Upper lobe of left lung (tissue), 4 donors: ENCODE measurements around the gene IQCM.
"Not testable (repeated sequence)": the region's sequence is repeated elsewhere in the genome, so short reads cannot be mapped to it uniquely, and the experiment has no call there.

Source experiments
- EP300 ChIP-seq, 4 donors: sonication (generic); formaldehyde crosslinking; IDR thresholded peaks; one replicate each; pipeline ENCODE4 v1.5.1; 2017; ENCODE audit warnings: antibody characterized with exemption in 4 of 4, control low read depth in 2 of 4
- POLR2AphosphoS5 ChIP-seq, 2 donors: sonication (generic); formaldehyde crosslinking; IDR thresholded peaks; one replicate each; pipeline ENCODE4 v1.5.1; 2017; ENCODE audit warnings: antibody characterized with exemption in 2 of 2
- TF ChIP-seq, protein P1 (sequence below), 6 experiments: fragments of 450-650 bp in 4 of 6; fragments of 200-600 bp in 2 of 6; sonication (generic) in 2 of 6; IDR thresholded peaks; one replicate each; pipeline ENCODE4 v1.5.1; 2016 to 2019; ENCODE audit warnings: antibody characterized with exemption in 6 of 6

DNA sequence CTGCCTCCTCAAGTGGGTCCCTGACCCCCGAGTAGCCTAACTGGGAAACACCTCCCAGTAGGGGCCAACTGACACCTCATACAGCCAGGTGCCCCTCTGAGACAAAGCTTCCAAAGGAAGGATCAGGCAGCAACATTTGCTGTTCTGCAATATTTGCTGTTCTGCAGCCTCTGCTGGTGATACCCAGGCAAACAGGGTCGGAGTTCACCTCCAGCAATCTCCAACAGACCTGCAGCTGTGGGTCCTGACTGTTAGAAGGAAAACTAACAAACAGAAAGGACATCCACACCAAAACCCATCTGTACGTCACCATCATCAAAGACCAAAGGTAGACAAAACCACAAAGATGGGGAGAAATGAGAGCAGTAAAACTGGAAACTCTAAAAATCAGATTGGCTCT is 347.0 kb downstream of the IQCM start:
- TF ChIP-seq, protein P1, sequence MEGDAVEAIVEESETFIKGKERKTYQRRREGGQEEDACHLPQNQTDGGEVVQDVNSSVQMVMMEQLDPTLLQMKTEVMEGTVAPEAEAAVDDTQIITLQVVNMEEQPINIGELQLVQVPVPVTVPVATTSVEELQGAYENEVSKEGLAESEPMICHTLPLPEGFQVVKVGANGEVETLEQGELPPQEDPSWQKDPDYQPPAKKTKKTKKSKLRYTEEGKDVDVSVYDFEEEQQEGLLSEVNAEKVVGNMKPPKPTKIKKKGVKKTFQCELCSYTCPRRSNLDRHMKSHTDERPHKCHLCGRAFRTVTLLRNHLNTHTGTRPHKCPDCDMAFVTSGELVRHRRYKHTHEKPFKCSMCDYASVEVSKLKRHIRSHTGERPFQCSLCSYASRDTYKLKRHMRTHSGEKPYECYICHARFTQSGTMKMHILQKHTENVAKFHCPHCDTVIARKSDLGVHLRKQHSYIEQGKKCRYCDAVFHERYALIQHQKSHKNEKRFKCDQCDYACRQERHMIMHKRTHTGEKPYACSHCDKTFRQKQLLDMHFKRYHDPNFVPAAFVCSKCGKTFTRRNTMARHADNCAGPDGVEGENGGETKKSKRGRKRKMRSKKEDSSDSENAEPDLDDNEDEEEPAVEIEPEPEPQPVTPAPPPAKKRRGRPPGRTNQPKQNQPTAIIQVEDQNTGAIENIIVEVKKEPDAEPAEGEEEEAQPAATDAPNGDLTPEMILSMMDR (IDR thresholded peaks at IDR 0.05), result not testable (repeated sequence)
- not testable (repeated sequence) for TF ChIP-seq POLR2AphosphoS5, EP300 (IDR thresholded peaks at IDR 0.05)
